ENCODE data around the gene KCNH8.

- no peak for TF ChIP-seq REST (IDR thresholded peaks at IDR 0.05; ENCODE audit: insufficient read depth in 1 of 2, low read depth in 2 of 2, low read length in 1 of 2)
- TF ChIP-seq, protein P1, sequence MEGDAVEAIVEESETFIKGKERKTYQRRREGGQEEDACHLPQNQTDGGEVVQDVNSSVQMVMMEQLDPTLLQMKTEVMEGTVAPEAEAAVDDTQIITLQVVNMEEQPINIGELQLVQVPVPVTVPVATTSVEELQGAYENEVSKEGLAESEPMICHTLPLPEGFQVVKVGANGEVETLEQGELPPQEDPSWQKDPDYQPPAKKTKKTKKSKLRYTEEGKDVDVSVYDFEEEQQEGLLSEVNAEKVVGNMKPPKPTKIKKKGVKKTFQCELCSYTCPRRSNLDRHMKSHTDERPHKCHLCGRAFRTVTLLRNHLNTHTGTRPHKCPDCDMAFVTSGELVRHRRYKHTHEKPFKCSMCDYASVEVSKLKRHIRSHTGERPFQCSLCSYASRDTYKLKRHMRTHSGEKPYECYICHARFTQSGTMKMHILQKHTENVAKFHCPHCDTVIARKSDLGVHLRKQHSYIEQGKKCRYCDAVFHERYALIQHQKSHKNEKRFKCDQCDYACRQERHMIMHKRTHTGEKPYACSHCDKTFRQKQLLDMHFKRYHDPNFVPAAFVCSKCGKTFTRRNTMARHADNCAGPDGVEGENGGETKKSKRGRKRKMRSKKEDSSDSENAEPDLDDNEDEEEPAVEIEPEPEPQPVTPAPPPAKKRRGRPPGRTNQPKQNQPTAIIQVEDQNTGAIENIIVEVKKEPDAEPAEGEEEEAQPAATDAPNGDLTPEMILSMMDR (IDR thresholded peaks at IDR 0.05): no peak
- no peak for TF ChIP-seq SIN3A (IDR thresholded peaks at IDR 0.05; ENCODE audit: borderline replicate concordance, insufficient read depth, low read depth, low read length)
- no peak for TF ChIP-seq POLR2AphosphoS5 (IDR thresholded peaks at IDR 0.05; ENCODE audit: low read depth, low read length)
- TF ChIP-seq TCF7L2 (IDR thresholded peaks at IDR 0.05; ENCODE audit: low read depth, low read length): no peak
Measured at GRCh38 chr3:19263606-19264005, 115.3 kb downstream of the KCNH8 start.

All from Panc1 (cell line).